HEK293 (cell line): ENCODE measurements around the gene PRR36.

ENCODE experiments used
- BCL11A ChIP-seq: fragments of 450-650 bp; formaldehyde crosslinking; IDR thresholded peaks from 2 replicates; pipeline ENCODE4 v1.5.1; 2016; ENCODE audit warnings: low read depth, missing biosample characterization, missing genetic modification characterization
- GFI1B ChIP-seq: fragments of 450-650 bp; formaldehyde crosslinking; IDR thresholded peaks from 2 replicates; pipeline ENCODE4 v1.5.1; 2016; ENCODE audit warnings: missing biosample characterization, missing genetic modification characterization
- GLIS2 ChIP-seq: fragments of 450-650 bp; formaldehyde crosslinking; IDR thresholded peaks from 2 replicates; pipeline ENCODE4 v1.5.1; 2016; ENCODE audit warnings: missing biosample characterization, missing genetic modification characterization
- KLF10 ChIP-seq: fragments of 450-650 bp; IDR thresholded peaks from 2 replicates; pipeline ENCODE4 v1.5.1; 2018; ENCODE audit warnings: missing biosample characterization, mild to moderate bottlenecking, missing genetic modification characterization
- KLF7 ChIP-seq: fragments of 450-650 bp; formaldehyde crosslinking; IDR thresholded peaks from 2 replicates; pipeline ENCODE4 v1.5.1; 2016; ENCODE audit warnings: missing biosample characterization, missing genetic modification characterization, borderline replicate concordance
- KLF8 ChIP-seq: fragments of 450-650 bp; formaldehyde crosslinking; IDR thresholded peaks from 2 replicates; pipeline ENCODE4 v1.5.1; 2016; ENCODE audit warnings: missing biosample characterization, missing genetic modification characterization
- SALL2 ChIP-seq: fragments of 450-650 bp; formaldehyde crosslinking; IDR thresholded peaks from 2 replicates; pipeline ENCODE4 v1.5.0; 2017; ENCODE audit warnings: missing biosample characterization, mild to moderate bottlenecking, missing genetic modification characterization, borderline replicate concordance
- SP3 ChIP-seq: fragments of 450-650 bp; formaldehyde crosslinking; IDR thresholded peaks from 2 replicates; pipeline ENCODE4 v1.5.1; 2016; ENCODE audit warnings: missing biosample characterization, missing genetic modification characterization
- ZEB2 ChIP-seq: fragments of 450-650 bp; formaldehyde crosslinking; IDR thresholded peaks from 2 replicates; pipeline ENCODE4 v1.5.1; 2016; ENCODE audit warnings: missing biosample characterization, missing genetic modification characterization
- ZNF10 ChIP-seq: fragments of 450-650 bp; formaldehyde crosslinking; IDR thresholded peaks from 2 replicates; pipeline ENCODE4 v1.5.1; 2017; ENCODE audit warnings: missing biosample characterization, missing genetic modification characterization
- ZNF114 ChIP-seq: fragments of 450-650 bp; formaldehyde crosslinking; IDR thresholded peaks from 2 replicates; pipeline ENCODE4 v1.5.0; 2017; ENCODE audit warnings: missing biosample characterization, missing genetic modification characterization
- ZNF169 ChIP-seq: fragments of 450-650 bp; formaldehyde crosslinking; IDR thresholded peaks from 2 replicates; pipeline ENCODE4 v1.5.1; 2016; ENCODE audit warnings: missing biosample characterization, missing genetic modification characterization
- ZNF19 ChIP-seq: fragments of 450-650 bp; formaldehyde crosslinking; IDR thresholded peaks from 2 replicates; pipeline ENCODE4; 2016; ENCODE audit warnings: missing biosample characterization, missing genetic modification characterization, low read depth
- ZNF24 ChIP-seq: fragments of 450-650 bp; formaldehyde crosslinking; IDR thresholded peaks from 2 replicates; pipeline ENCODE4 v1.5.1; 2016; ENCODE audit warnings: missing biosample characterization, missing genetic modification characterization
- ZNF350 ChIP-seq: fragments of 450-650 bp; formaldehyde crosslinking; IDR thresholded peaks from 2 replicates; pipeline ENCODE4 v1.5.0; 2017; ENCODE audit warnings: missing biosample characterization, mild to moderate bottlenecking, missing genetic modification characterization
- ZNF391 ChIP-seq: fragments of 450-650 bp; formaldehyde crosslinking; IDR thresholded peaks from 2 replicates; pipeline ENCODE4 v1.5.1; 2016; ENCODE audit warnings: low read depth, missing biosample characterization, missing genetic modification characterization, borderline replicate concordance
- ZNF433 ChIP-seq: fragments of 450-650 bp; formaldehyde crosslinking; IDR thresholded peaks from 2 replicates; pipeline ENCODE4 v1.5.1; 2016; ENCODE audit warnings: missing biosample characterization, missing genetic modification characterization, low read depth
- ZNF514 ChIP-seq: fragments of 450-650 bp; formaldehyde crosslinking; IDR thresholded peaks from 2 replicates; pipeline ENCODE4 v1.5.1; 2016; ENCODE audit warnings: missing biosample characterization, missing genetic modification characterization
- ZNF621 ChIP-seq: fragments of 450-650 bp; formaldehyde crosslinking; IDR thresholded peaks from 2 replicates; pipeline ENCODE4 v1.5.1; 2017; ENCODE audit warnings: missing biosample characterization, missing genetic modification characterization
- ZNF626 ChIP-seq: fragments of 450-650 bp; sonication (Bioruptor Pico); formaldehyde crosslinking; IDR thresholded peaks from 2 replicates; pipeline ENCODE4 v1.5.1; 2018; ENCODE audit warnings: missing biosample characterization, missing genetic modification characterization, inconsistent platforms
- ZNF701 ChIP-seq: fragments of 450-650 bp; formaldehyde crosslinking; IDR thresholded peaks from 2 replicates; pipeline ENCODE4 v1.5.1; 2016; ENCODE audit warnings: missing biosample characterization, missing genetic modification characterization
- TF ChIP-seq, protein P1 (sequence below): fragments of 450-650 bp; formaldehyde crosslinking; IDR thresholded peaks from 2 replicates; pipeline ENCODE4 v1.5.1; 2016; ENCODE audit warnings: missing biosample characterization, missing genetic modification characterization
- TF ChIP-seq, protein P2 (sequence below): fragments of 450-650 bp; formaldehyde crosslinking; IDR thresholded peaks from 2 replicates; pipeline ENCODE4 v1.5.1; 2016; ENCODE audit warnings: missing biosample characterization, missing genetic modification characterization
- TF ChIP-seq, protein P3 (sequence below): fragments of 450-650 bp; formaldehyde crosslinking; IDR thresholded peaks from 2 replicates; pipeline ENCODE4 v1.5.1; 2016; ENCODE audit warnings: missing biosample characterization, missing genetic modification characterization
- TF ChIP-seq, protein P4 (sequence below): fragments of 450-650 bp; formaldehyde crosslinking; IDR thresholded peaks from 2 replicates; pipeline ENCODE4 v1.5.1; 2016; ENCODE audit warnings: missing biosample characterization, missing genetic modification characterization
- TF ChIP-seq, protein P5 (sequence below): fragments of 450-650 bp; formaldehyde crosslinking; IDR thresholded peaks from 2 replicates; pipeline ENCODE4 v1.5.1; 2016; ENCODE audit warnings: missing biosample characterization, missing genetic modification characterization
- TF ChIP-seq, protein P6 (sequence below): fragments of 450-650 bp; formaldehyde crosslinking; IDR thresholded peaks from 2 replicates; pipeline ENCODE4 v1.5.1; 2016; ENCODE audit warnings: missing biosample characterization, missing genetic modification characterization, low read depth

Gene PRR36

DNA sequence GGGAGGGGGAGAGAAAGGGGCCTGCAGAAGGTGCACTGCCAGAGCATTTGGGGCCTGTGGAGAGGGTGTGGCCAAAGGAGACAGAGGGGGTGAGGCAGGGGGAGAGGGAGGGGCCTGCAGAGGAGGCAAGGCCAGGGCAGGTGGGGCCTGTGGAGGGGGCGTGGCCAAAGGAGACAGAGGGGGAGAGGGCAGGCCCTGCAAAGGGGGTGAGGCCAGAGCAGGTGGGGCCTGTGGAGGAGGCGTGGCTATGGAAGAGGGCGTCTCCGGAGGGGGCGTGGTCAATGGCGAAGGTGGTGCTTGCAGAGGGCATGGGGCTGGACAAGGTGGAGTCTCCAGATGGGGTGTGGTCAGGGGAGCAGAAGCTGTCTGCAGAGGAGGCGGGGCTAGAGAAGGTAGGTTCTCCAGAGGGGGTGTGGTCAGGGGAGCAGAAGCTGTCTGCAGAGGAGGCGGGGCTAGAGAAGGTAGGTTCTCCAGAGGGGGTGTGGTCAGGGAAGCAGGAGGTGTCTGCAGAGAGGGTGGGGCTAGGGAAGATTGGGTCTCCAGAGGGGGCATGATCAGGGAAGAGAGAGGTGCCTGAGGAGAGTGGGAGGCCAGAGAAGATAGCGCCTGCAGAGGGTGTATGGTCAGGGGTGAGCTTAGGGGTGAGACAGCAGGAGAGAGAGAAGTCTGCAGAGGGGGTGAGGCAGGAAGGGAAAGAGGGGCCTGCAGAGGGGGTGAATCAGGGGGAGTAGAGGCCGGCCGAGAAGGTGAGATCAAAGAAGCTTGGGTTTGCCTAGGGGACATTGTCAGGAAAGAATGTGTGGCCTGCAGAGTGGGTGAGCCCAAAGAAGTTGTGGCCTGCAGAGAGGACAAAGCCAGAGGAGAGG lies 3.4 kb downstream of the PRR36 start (continued):
- TF ChIP-seq, protein P1, sequence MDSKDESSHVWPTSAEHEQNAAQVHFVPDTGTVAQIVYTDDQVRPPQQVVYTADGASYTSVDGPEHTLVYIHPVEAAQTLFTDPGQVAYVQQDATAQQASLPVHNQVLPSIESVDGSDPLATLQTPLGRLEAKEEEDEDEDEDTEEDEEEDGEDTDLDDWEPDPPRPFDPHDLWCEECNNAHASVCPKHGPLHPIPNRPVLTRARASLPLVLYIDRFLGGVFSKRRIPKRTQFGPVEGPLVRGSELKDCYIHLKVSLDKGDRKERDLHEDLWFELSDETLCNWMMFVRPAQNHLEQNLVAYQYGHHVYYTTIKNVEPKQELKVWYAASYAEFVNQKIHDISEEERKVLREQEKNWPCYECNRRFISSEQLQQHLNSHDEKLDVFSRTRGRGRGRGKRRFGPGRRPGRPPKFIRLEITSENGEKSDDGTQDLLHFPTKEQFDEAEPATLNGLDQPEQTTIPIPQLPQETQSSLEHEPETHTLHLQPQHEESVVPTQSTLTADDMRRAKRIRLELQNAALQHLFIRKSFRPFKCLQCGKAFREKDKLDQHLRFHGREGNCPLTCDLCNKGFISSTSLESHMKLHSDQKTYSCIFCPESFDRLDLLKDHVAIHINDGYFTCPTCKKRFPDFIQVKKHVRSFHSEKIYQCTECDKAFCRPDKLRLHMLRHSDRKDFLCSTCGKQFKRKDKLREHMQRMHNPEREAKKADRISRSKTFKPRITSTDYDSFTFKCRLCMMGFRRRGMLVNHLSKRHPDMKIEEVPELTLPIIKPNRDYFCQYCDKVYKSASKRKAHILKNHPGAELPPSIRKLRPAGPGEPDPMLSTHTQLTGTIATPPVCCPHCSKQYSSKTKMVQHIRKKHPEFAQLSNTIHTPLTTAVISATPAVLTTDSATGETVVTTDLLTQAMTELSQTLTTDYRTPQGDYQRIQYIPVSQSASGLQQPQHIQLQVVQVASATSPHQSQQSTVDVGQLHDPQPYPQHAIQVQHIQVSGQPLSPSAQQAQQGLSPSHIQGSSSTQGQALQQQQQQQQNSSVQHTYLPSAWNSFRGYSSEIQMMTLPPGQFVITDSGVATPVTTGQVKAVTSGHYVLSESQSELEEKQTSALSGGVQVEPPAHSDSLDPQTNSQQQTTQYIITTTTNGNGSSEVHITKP (tag by site-specific recombination), result no peak
- TF ChIP-seq, protein P2, sequence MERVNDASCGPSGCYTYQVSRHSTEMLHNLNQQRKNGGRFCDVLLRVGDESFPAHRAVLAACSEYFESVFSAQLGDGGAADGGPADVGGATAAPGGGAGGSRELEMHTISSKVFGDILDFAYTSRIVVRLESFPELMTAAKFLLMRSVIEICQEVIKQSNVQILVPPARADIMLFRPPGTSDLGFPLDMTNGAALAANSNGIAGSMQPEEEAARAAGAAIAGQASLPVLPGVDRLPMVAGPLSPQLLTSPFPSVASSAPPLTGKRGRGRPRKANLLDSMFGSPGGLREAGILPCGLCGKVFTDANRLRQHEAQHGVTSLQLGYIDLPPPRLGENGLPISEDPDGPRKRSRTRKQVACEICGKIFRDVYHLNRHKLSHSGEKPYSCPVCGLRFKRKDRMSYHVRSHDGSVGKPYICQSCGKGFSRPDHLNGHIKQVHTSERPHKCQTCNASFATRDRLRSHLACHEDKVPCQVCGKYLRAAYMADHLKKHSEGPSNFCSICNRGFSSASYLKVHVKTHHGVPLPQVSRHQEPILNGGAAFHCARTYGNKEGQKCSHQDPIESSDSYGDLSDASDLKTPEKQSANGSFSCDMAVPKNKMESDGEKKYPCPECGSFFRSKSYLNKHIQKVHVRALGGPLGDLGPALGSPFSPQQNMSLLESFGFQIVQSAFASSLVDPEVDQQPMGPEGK (tag by site-specific recombination), result peak; percentile 86
- no peak for TF ChIP-seq BCL11A
- no peak for TF ChIP-seq ZNF169 (tag by site-specific recombination)
- TF ChIP-seq ZNF701 (tag by site-specific recombination), result no peak
- 0 out of 2 replicates have a peak, but pooled peaks have one; percentile 38 for TF ChIP-seq KLF7 (tag by site-specific recombination)
- peak; percentile 15 for TF ChIP-seq SP3 (tag by site-specific recombination)
- no peak for TF ChIP-seq ZNF19 (tag by site-specific recombination)
- TF ChIP-seq ZNF10 (tag by site-specific recombination), result no peak
- no peak for TF ChIP-seq SALL2 (tag by site-specific recombination)
- TF ChIP-seq, protein P3, sequence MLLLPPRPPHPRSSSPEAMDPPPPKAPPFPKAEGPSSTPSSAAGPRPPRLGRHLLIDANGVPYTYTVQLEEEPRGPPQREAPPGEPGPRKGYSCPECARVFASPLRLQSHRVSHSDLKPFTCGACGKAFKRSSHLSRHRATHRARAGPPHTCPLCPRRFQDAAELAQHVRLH (tag by site-specific recombination), result no peak
- no peak for TF ChIP-seq ZEB2 (tag by site-specific recombination)
- TF ChIP-seq GLIS2 (tag by site-specific recombination), result peak; percentile 55
- no peak for TF ChIP-seq GFI1B (tag by site-specific recombination)
- no peak for TF ChIP-seq ZNF350 (tag by site-specific recombination)
- no peak for TF ChIP-seq ZNF391 (tag by site-specific recombination)
- TF ChIP-seq ZNF24 (tag by site-specific recombination), result no peak
- no peak for TF ChIP-seq ZNF114 (tag by site-specific recombination)
- TF ChIP-seq, protein P4, sequence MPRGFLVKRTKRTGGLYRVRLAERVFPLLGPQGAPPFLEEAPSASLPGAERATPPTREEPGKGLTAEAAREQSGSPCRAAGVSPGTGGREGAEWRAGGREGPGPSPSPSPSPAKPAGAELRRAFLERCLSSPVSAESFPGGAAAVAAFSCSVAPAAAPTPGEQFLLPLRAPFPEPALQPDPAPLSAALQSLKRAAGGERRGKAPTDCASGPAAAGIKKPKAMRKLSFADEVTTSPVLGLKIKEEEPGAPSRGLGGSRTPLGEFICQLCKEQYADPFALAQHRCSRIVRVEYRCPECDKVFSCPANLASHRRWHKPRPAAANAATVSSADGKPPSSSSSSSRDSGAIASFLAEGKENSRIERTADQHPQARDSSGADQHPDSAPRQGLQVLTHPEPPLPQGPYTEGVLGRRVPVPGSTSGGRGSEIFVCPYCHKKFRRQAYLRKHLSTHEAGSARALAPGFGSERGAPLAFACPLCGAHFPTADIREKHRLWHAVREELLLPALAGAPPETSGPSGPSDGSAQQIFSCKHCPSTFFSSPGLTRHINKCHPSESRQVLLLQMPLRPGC (tag by site-specific recombination), result no peak
- no peak for TF ChIP-seq ZNF514 (tag by site-specific recombination)
- TF ChIP-seq, protein P5, sequence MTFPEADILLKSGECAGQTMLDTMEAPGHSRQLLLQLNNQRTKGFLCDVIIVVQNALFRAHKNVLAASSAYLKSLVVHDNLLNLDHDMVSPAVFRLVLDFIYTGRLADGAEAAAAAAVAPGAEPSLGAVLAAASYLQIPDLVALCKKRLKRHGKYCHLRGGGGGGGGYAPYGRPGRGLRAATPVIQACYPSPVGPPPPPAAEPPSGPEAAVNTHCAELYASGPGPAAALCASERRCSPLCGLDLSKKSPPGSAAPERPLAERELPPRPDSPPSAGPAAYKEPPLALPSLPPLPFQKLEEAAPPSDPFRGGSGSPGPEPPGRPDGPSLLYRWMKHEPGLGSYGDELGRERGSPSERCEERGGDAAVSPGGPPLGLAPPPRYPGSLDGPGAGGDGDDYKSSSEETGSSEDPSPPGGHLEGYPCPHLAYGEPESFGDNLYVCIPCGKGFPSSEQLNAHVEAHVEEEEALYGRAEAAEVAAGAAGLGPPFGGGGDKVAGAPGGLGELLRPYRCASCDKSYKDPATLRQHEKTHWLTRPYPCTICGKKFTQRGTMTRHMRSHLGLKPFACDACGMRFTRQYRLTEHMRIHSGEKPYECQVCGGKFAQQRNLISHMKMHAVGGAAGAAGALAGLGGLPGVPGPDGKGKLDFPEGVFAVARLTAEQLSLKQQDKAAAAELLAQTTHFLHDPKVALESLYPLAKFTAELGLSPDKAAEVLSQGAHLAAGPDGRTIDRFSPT (tag by site-specific recombination), result 0 out of 2 replicates have a peak, but pooled peaks have one; percentile 10
- TF ChIP-seq, protein P6, sequence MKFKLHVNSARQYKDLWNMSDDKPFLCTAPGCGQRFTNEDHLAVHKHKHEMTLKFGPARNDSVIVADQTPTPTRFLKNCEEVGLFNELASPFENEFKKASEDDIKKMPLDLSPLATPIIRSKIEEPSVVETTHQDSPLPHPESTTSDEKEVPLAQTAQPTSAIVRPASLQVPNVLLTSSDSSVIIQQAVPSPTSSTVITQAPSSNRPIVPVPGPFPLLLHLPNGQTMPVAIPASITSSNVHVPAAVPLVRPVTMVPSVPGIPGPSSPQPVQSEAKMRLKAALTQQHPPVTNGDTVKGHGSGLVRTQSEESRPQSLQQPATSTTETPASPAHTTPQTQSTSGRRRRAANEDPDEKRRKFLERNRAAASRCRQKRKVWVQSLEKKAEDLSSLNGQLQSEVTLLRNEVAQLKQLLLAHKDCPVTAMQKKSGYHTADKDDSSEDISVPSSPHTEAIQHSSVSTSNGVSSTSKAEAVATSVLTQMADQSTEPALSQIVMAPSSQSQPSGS (tag by site-specific recombination), result 0 out of 2 replicates have a peak, but pooled peaks have one; percentile 13
- no peak for TF ChIP-seq ZNF621 (tag by site-specific recombination)
- no peak for TF ChIP-seq ZNF626 (tag by site-specific recombination)
- TF ChIP-seq KLF8 (tag by site-specific recombination), result peak; percentile 96
- TF ChIP-seq ZNF433 (tag by site-specific recombination), result no peak
- TF ChIP-seq KLF10 (tag by site-specific recombination), result peak; percentile 13
